OCI-LY7 (cell line): ENCODE data around the gene MACF1.

Experiments
- CTCF ChIP-seq: fragments of 200-600 bp; sonication (generic); conservative IDR thresholded peaks from 2 replicates; pipeline ENCODE4 v1.5.1; 2014; ENCODE audit warnings: mild to moderate bottlenecking, antibody characterized with exemption, low read length, moderate library complexity, mixed read lengths
- EZH2phosphoT487 ChIP-seq: fragments of 200-600 bp; sonication (generic); IDR thresholded peaks from 2 replicates; pipeline ENCODE4 v1.6.1; 2018; ENCODE audit warnings: low read depth, borderline replicate concordance, mild to moderate bottlenecking, mixed run types, antibody characterized with exemption, low read length, moderate library complexity, mixed read lengths

GRCh38 chr1:39322431-39322830, 117.9 kb downstream of the MACF1 start:
- no peak for TF ChIP-seq CTCF
- TF ChIP-seq EZH2phosphoT487, result no peak
